HG03139 (cell line): Measurements from ENCODE around the gene KAT14.
A peak's percentile ranks its signal among the peaks of the same experiment; 100 is the strongest.
"Not testable (repeated sequence)": the region's sequence is repeated elsewhere in the genome, so short reads cannot be mapped to it uniquely, and the experiment has no call there.

Source experiments
- ATAC-seq: cut with Tn5 transposase; IDR thresholded peaks from one replicate; pipeline ENCODE4 v1.9.1; 2021; ENCODE audit not compliant: unreplicated experiment

Gene KAT14

GRCh38 chr20:18137412-18138265 is at the start of gene KAT14, which contains the start of gene PET117:
Gene KAT14, plus strand, starts transcription at chr20:18137863. Its CDS starts 4,798 bp downstream, at chr20:18142661.
Gene PET117, plus strand, starts transcription at chr20:18137863. Its CDS starts 93 bp downstream, at chr20:18137956.
- peak; percentile 83 for ATAC-seq

- ATAC-seq, result not testable (repeated sequence)
Observed at GRCh38 chr20:18088298-18088697, 49.4 kb upstream of the KAT14 start.

- not testable (repeated sequence) for ATAC-seq
Observed at GRCh38 chr20:18088841-18089240, 48.8 kb upstream of the KAT14 start.

- ATAC-seq, result no peak
Observed at GRCh38 chr20:18090044-18090443, 47.6 kb upstream of the KAT14 start.

GRCh38 chr20:18090477-18090876 is 47.2 kb upstream of the KAT14 start:
- ATAC-seq, result no peak

GRCh38 chr20:18091623-18092022 is 46.0 kb upstream of the KAT14 start:
- ATAC-seq, result no peak

GRCh38 chr20:18092890-18093289 is 44.8 kb upstream of the KAT14 start:
- ATAC-seq, result no peak

- no peak for ATAC-seq
Observed at GRCh38 chr20:18093388-18093787, 44.3 kb upstream of the KAT14 start.

- ATAC-seq, result no peak
Observed at GRCh38 chr20:18094191-18094590, 43.5 kb upstream of the KAT14 start.

GRCh38 chr20:18100569-18100968 is 37.1 kb upstream of the KAT14 start:
- not testable (repeated sequence) for ATAC-seq

GRCh38 chr20:18101125-18101810 is 36.4 kb upstream of the KAT14 start:
- ATAC-seq, result no peak

- ATAC-seq, result no peak
Observed at GRCh38 chr20:18103497-18103896, 34.2 kb upstream of the KAT14 start.

- no peak for ATAC-seq
Observed at GRCh38 chr20:18108326-18108725, 29.3 kb upstream of the KAT14 start.

- not testable (repeated sequence) for ATAC-seq
Observed at GRCh38 chr20:18128574-18128973, 9.1 kb upstream of the KAT14 start.

GRCh38 chr20:18132663-18133062 is 5.0 kb upstream of the KAT14 start:
- no peak for ATAC-seq

- no peak for ATAC-seq
Observed at GRCh38 chr20:18133962-18134361, 3.7 kb upstream of the KAT14 start.

GRCh38 chr20:18138266-18138582 is 561 bp downstream of the KAT14 start:
- peak; percentile 27 for ATAC-seq

- no peak for ATAC-seq
Observed at GRCh38 chr20:18138639-18139583, 1.2 kb downstream of the KAT14 start.

- ATAC-seq, result no peak
Observed at GRCh38 chr20:18139832-18140231, 2.2 kb downstream of the KAT14 start.

- ATAC-seq, result no peak
Observed at GRCh38 chr20:18144541-18145099, 7.0 kb downstream of the KAT14 start.

GRCh38 chr20:18154342-18154741 is 16.7 kb downstream of the KAT14 start:
- ATAC-seq, result no peak
